GM12801 (cell line): ENCODE results near the gene NXPH1.

Experiments used
- TF ChIP-seq, protein P1 (sequence below): IDR thresholded peaks from one replicate; pipeline ENCODE4 v1.5.1; 2011; ENCODE audit warnings: control low read depth; ENCODE audit not compliant: insufficient read length; ENCODE audit errors: extremely low read depth

NXPH1 gene

DNA sequence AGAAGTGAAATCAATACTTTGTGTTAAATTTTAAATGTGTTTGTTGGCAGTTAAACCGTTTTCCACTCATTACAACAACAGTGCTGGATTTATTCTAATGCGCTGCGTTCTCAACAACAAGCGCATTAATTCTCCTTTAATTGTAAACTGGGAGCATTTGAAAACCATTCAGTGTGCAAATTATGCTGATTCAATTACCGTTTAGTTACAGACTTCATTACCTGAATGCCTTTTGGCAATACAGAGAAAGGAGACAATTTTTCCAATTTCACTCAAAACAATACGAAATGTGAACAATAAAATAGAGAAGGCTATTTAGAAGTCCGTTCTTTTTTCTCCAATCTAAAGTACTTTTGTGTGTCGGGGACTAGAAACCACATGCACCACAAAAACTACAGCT, 4.2 kb downstream of the NXPH1 start:
- TF ChIP-seq, protein P1, sequence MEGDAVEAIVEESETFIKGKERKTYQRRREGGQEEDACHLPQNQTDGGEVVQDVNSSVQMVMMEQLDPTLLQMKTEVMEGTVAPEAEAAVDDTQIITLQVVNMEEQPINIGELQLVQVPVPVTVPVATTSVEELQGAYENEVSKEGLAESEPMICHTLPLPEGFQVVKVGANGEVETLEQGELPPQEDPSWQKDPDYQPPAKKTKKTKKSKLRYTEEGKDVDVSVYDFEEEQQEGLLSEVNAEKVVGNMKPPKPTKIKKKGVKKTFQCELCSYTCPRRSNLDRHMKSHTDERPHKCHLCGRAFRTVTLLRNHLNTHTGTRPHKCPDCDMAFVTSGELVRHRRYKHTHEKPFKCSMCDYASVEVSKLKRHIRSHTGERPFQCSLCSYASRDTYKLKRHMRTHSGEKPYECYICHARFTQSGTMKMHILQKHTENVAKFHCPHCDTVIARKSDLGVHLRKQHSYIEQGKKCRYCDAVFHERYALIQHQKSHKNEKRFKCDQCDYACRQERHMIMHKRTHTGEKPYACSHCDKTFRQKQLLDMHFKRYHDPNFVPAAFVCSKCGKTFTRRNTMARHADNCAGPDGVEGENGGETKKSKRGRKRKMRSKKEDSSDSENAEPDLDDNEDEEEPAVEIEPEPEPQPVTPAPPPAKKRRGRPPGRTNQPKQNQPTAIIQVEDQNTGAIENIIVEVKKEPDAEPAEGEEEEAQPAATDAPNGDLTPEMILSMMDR = no peak

DNA sequence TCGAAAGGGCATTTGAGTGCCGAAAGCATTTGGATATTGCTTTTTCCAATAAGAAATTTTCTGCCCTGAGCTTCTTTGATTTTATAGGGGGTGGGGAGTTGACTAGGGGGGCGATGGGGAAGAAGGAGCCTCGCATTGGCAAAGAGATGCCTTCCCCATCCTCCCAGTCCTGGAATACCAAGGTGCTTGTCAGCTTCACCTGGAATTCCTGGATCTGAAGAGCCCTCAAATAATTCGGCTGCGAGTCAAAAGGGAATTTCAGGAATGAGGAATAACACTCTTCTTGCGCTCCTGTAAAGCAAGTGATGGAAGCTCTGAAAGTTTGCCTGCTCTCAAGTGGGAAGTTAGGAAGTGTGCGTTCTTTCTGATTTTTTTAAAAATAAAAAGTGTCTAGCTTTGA, 7.3 kb downstream of the NXPH1 start:
- TF ChIP-seq, protein P1 = no peak

DNA sequence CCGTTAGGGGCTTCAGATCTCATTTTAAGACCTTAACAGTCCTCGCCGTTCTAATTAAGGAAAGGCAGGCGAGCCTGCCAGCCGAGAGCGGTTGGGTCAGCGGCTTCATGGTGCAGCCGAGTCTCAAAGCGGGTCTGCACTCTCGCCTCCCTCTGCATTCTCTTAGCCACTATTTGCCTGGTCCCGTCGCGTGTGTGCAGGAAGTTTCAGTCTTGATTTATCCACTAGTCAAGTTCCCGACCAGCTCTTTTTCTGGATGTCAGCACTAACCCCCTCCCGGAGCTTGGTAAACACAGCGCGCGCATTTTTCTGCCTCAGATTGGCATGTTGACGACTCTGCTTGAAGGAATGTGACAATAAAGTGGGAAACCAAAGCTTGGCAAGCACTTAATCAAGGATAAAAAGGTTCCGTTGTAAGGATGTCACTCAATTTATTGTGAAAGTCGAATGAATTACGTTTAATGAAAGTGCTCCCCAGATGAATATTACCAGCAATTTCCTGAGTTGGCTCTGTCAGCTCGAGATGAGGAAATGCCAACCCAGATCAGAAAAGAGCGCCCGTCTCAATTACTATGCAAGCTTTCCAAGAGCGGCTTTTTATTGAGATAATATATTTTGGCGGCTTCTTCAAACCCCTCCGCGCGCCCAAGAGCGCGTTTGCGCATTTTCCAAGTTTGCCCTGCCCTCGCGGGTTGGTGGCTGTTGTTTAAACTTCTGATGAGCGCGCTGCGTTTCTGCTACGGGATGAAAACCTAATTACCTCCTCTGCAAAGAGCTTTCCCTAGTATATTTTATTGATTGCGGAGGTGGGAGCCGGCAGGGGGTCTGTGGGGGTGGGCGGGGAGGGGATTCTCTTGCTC, 7.9 kb downstream of the NXPH1 start:
- TF ChIP-seq, protein P1 = no peak

DNA sequence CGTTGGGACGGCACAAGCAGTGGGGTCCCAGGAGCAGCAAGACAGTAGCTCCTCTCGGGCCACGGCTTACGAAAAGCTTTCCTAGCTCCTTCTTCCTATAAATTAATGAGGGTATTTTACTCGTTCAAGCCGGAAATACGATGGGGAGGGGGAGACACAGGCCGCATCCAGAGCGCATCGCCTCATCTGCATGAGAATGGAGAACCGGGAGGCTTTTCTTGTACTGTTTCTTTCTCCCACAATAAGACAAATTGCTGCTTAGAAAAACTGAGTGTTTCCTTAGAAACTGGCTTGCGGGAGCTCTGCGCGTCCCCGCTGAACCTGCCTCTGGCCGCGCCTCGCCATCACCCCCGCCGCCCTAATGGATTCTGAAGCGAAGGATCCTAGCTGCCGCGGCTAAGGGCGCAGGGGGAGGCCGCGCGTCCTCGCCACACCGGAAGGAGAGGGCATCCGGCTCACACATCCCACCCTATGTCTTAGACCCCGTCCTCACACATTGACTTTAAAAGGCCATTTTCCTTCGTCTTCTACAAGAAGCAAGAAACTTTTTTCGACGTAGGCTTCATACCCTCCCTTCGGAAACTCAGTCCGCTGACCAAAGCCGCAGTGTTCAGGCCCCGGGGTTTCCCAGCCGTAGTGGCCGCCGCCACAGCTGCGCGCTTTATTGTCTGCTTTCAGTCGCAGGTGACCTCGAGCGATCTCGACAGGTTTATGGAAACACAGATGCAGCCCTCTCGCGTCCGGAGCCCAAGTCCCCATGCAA, 8.8 kb downstream of the NXPH1 start:
- TF ChIP-seq, protein P1 = no peak

DNA sequence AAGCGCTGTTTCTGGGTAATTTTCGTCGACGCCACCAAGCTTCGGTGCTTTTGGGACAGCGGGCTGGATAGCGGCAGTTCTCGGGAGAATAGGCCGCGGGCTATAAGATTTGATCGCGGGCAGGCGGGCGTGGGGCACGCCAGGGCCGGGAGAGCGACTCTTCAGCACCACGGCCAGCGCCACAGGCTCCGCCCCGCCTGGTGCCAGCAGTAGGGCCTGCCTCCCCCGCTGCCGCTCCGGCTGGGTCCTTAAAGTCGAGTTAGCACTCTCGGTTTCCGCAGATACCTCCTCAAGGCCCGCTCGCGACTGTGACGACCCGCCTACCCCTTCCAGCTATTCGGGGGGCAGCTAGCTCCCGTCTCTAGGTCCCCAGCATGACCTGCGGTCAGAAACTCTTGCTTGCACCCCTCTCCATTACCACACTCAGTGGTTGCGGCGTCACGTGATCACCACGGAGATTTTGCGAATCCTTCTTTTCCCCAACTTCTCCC, 9.4 kb downstream of the NXPH1 start:
- TF ChIP-seq, protein P1 = no peak

DNA sequence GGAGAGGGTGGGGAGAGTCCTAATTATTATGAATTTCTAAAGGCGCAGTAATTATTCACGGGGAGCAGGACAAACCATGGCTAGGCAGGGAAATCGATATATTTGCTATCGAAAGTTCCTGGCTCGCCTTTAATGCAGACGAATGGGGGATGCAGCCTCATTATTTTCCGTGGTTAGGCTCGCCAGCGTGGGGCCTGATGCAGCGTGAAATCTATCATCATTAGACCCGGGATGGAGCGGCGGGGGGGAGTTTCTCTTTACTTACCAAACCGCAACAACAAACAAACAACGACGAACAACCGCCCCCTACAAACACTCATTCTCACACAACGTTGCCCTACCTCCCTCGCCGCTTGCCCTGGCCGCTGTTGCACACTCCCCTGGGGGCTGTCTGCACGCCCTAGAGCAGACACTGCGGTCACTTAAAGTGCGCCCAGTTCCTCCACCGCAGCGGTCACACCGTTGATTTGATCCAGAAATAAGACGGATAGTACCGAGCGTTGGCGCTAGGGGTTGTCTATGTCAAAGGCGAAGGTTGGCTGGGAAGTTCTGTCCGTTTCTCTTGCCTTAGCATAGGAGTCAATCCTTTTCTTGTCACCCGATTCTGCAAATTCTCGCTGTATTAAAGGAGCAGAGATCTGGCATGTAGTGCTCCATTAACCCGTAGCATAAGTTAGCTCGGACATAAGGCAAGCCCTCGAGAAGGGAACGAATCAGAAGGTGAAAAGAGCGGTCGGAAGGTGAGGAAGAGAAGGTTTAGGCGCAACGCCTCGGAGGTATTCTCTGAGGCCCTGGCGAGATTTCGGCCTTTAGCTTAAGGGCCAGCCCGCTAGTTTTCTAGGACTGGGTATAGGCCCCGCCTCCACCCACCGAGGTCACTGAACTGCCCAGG, 10.4 kb downstream of the NXPH1 start:
- TF ChIP-seq, protein P1 = no peak

DNA sequence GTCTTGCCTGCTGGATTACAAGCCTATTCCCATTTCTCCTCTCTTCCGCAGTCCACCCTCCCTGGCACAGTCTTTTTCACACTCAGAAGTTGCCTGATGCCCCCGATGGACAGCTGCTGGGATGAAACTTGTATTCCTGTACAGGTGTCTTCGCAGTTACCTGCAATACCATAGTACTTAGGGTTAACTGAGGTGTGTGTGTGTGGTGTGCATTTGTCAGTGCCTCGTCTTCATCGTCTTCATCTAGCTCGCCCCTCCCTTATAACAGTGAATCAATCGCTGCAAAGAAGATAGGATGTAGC, 11.0 kb downstream of the NXPH1 start:
- TF ChIP-seq, protein P1 = no peak
